Measurements from ENCODE around the gene RPRD1A.
A peak's percentile ranks its signal among the peaks of the same experiment; 100 is the strongest.
"Not testable (repeated sequence)": the region's sequence is repeated elsewhere in the genome, so short reads cannot be mapped to it uniquely, and the experiment has no call there.

Gene RPRD1A, protein sequence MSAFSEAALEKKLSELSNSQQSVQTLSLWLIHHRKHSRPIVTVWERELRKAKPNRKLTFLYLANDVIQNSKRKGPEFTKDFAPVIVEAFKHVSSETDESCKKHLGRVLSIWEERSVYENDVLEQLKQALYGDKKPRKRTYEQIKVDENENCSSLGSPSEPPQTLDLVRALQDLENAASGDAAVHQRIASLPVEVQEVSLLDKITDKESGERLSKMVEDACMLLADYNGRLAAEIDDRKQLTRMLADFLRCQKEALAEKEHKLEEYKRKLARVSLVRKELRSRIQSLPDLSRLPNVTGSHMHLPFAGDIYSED

DNA sequence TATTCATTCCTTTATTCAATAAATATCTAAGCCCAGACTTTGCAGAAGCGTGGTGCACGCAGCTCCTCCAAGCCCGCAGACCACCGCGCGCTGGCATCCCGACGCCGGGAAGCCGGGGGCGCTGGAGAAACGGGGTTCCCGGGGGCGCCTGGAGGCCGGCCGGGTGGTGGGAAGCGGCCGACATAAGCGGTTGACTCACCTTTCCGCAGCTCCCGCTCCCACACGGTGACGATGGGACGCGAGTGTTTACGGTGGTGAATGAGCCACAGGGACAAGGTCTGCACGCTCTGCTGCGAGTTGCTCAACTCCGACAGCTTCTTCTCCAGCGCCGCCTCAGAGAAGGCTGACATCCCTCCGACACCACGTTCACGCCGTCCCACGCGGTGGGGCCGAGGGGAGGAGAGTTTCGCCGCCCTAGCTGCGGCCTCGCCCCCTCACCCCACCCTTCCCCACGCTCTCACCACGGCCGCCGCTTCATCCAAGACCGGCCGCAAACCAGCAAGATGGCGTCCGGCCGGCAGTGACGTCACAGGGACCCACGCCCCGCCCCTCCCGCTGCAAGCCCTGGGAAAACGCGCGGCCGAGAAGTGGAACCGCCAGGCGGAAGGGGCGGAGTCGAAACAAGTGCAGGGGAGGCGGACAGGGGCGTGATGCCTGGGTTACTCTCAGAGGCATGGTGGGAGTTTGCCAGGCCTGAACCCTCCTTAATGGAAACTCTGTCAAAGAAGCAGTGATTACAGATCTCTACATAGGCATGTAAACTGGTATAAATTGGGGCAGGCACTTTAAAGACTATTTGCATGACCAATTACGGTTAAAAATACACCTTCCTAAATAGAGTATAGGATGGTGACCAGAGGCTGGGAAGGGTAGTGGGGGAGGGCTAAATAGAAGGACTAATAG is at the start of gene RPRD1A:
Gene RPRD1A (minus strand): TSS at position 505 of the 903 bp plus-strand sequence. CDS start 155 bp downstream, at position 350.
- TF ChIP-seq POLR2AphosphoS5 (IDR thresholded peaks at IDR 0.05; ENCODE audit: borderline replicate concordance, low read depth, low read length) (peak; percentile 93), EZH2 (IDR thresholded peaks at IDR 0.05) (no peak)
- peak; percentile 42 for DNase-seq (ENCODE audit: low read depth, low spot score)
- Histone ChIP-seq H3K4me3 (peak within 1 kb of the TSS; percentile 93), H3K9me3 (ENCODE audit: low read depth, low read length) (no peaks in the 10 kb centered on the region), H3K36me3 (ENCODE audit: insufficient read depth, low read length) (peaks cover 22% of the 10 kb centered on the region), H3K9ac (ENCODE audit: insufficient read length) (peak within 1 kb of the TSS; percentile 95), H3K27ac (peak within 1 kb of the TSS; percentile 52; the same call in 1 of the 2 replicates)

DNA sequence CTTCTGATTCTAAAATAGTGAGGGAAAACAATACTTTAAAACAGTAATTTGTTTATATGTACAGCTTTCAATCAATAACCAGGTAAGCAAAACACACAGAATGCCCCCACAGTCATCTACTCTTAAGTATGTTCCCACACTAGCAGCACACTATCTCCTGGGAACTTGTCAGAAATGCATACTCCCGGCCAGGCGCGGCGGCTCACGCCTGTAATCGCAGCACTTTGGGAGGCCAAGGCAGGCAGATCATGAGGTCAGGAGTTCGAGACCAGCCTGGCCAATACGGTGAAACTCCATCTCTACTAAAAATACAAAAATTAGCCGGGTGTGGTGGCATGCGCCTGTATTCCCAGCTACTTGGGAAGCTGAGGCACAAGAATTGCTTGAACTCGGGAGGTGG is 49.4 kb upstream of the RPRD1A start:
- not testable (repeated sequence) for H3K4me3 ChIP-seq; H3K9me3 ChIP-seq (ENCODE audit: low read depth, low read length); H3K27ac ChIP-seq

DNA sequence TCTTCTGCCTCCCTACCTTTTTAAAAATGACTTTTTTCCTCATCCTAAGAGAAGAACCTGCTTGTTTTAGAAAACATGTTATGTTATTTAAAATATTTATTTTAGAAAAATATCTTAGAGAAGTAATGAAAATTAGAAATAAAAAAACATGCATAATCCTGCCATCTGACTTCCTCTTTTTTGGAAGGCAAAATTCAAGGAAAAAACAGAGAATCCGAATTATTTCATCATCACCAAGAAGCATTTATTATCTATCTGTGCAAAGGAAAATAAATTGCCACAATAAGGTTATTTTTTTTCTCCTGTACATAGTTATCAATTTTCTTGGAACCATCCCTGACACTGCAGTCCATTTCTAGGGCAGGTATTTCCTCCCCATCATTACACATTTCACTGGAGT is 47.4 kb upstream of the RPRD1A start:
- TF ChIP-seq POLR2AphosphoS5 (IDR thresholded peaks at IDR 0.05; ENCODE audit: borderline replicate concordance, low read depth, low read length) = no peak
- TF ChIP-seq EZH2 (IDR thresholded peaks at IDR 0.05) = no peak
- TF ChIP-seq FOXP2 (optimal IDR thresholded peaks at IDR 0.05; ENCODE audit: control extremely low read depth, extremely low read length, insufficient read depth) = no peak
- Histone ChIP-seq H3K4me3 (no peak overlapping the region), H3K9ac (ENCODE audit: insufficient read length) (no peak overlapping the region), H3K36me3 (ENCODE audit: insufficient read depth, low read length) (peaks cover 49% of the 10 kb centered on the region), H3K27ac (no peak overlapping the region), H3K9me3 (ENCODE audit: low read depth, low read length) (no peaks in the 10 kb centered on the region)
- DNase-seq (ENCODE audit: low read depth, low spot score) = no peak

More for the DNA sequence above, 49.4 kb upstream of the RPRD1A start:
- peaks cover 48% of the 10 kb centered on the region for H3K36me3 ChIP-seq (ENCODE audit: insufficient read depth, low read length)
- H3K9ac ChIP-seq (ENCODE audit: insufficient read length); DNase-seq (ENCODE audit: low read depth, low spot score): not testable (repeated sequence)

DNA sequence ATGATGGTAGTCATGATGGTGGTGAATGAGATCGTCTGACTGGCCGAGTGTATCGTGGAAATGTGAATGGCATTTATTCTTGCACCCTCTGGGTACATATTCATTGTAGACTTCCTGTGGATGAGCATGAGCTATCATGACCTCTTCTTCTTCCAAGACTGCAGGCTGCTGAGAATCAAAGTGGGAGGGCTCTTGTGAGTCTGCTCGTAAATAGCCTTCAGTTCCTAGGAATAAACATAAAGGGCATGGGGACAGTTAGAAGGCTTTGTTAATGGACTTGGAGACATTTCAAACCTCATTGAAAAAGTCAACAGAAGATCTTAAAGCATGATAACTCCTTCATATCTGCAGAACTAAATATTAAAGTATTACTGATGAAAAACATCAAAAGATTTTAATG is 46.9 kb upstream of the RPRD1A start:
- H3K27ac ChIP-seq = no peak overlapping the region
- no peak for DNase-seq (ENCODE audit: low read depth, low spot score)
- no peak for TF ChIP-seq POLR2AphosphoS5 (IDR thresholded peaks at IDR 0.05; ENCODE audit: borderline replicate concordance, low read depth, low read length)
- no peak for TF ChIP-seq FOXP2 (optimal IDR thresholded peaks at IDR 0.05; ENCODE audit: control extremely low read depth, extremely low read length, insufficient read depth)
- no peak for TF ChIP-seq EZH2 (IDR thresholded peaks at IDR 0.05)
- peaks cover 49% of the 10 kb centered on the region for H3K36me3 ChIP-seq (ENCODE audit: insufficient read depth, low read length)
- H3K9me3 ChIP-seq (ENCODE audit: low read depth, low read length) = no peaks in the 10 kb centered on the region
- H3K4me3 ChIP-seq = no peak overlapping the region
- no peak overlapping the region for H3K9ac ChIP-seq (ENCODE audit: insufficient read length)

DNA sequence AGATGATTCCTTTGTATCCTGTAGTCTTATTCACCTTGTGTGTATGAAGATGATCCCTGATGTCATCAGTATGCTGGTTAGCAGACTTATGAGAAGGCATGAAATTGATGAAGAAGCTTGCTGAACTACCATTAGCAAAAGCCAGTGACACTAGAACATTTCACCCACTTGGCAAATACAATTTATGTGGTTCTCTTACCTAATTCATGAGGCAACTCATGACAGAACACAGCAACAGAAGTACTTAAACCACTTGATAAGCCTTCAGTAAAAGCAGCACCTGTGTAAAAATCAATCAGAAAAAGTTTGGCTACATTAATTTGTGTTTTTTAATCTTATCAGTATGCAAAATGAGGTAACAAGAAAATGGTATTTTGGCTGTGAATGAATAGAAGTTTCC is 44.9 kb upstream of the RPRD1A start:
- no peak overlapping the region for H3K9ac ChIP-seq (ENCODE audit: insufficient read length)
- peaks cover 52% of the 10 kb centered on the region for H3K36me3 ChIP-seq (ENCODE audit: insufficient read depth, low read length)
- no peak for DNase-seq (ENCODE audit: low read depth, low spot score)
- no peaks in the 10 kb centered on the region for H3K9me3 ChIP-seq (ENCODE audit: low read depth, low read length)
- H3K4me3 ChIP-seq = no peak overlapping the region
- H3K27ac ChIP-seq = no peak overlapping the region
- TF ChIP-seq FOXP2 (optimal IDR thresholded peaks at IDR 0.05; ENCODE audit: control extremely low read depth, extremely low read length, insufficient read depth) (no peak), EZH2 (IDR thresholded peaks at IDR 0.05) (no peak), POLR2AphosphoS5 (IDR thresholded peaks at IDR 0.05; ENCODE audit: borderline replicate concordance, low read depth, low read length) (no peak)

DNA sequence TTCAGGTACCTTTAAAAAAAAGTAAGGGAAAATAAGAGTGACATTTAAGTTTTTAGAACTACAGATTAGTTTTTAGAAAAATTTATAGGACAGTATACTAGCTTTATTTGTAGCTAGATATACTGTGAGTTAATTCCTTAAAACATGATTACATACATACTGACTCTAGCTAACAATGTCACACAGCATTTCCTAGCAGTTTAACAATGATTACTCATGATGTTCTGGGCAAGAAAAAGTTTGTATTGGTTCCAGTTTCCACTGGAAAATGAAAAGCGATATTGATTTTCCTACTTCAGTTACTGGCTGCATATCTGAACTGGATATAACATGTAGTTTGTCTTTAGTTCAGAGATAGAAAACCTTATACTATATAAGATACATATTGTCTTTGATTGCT is 42.4 kb upstream of the RPRD1A start:
- no peak for TF ChIP-seq FOXP2 (optimal IDR thresholded peaks at IDR 0.05; ENCODE audit: control extremely low read depth, extremely low read length, insufficient read depth)
- no peak for TF ChIP-seq EZH2 (IDR thresholded peaks at IDR 0.05)
- TF ChIP-seq POLR2AphosphoS5 (IDR thresholded peaks at IDR 0.05; ENCODE audit: borderline replicate concordance, low read depth, low read length) = no peak
- Histone ChIP-seq H3K36me3 (ENCODE audit: insufficient read depth, low read length) (peaks cover 41% of the 10 kb centered on the region), H3K4me3 (no peak overlapping the region), H3K9ac (ENCODE audit: insufficient read length) (no peak overlapping the region), H3K9me3 (ENCODE audit: low read depth, low read length) (no peaks in the 10 kb centered on the region), H3K27ac (no peak overlapping the region)
- no peak for DNase-seq (ENCODE audit: low read depth, low spot score)

DNA sequence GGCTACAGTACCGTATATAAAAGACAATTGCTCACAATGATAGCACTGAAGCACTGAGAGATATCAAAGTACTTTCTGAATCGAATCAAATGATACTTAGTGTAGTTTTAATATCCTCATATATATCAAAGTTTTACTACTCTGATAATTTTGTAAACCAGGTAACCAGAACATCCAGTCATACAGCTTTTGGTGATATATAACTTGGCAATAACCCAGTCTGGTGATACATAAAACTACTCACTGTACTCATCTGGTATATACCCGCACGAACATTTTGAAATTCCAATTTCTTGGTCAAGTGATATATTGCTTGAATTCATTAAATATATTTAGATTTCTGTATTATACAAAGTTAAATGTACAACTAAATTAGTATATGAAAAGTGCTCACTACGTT is 41.2 kb upstream of the RPRD1A start:
- H3K27ac ChIP-seq = no peak overlapping the region
- no peak overlapping the region for H3K9ac ChIP-seq (ENCODE audit: insufficient read length)
- peaks cover 31% of the 10 kb centered on the region for H3K36me3 ChIP-seq (ENCODE audit: insufficient read depth, low read length)
- H3K9me3 ChIP-seq (ENCODE audit: low read depth, low read length) = no peaks in the 10 kb centered on the region
- DNase-seq (ENCODE audit: low read depth, low spot score) = no peak
- TF ChIP-seq EZH2 (IDR thresholded peaks at IDR 0.05) (no peak), FOXP2 (optimal IDR thresholded peaks at IDR 0.05; ENCODE audit: control extremely low read depth, extremely low read length, insufficient read depth) (no peak), POLR2AphosphoS5 (IDR thresholded peaks at IDR 0.05; ENCODE audit: borderline replicate concordance, low read depth, low read length) (no peak)
- H3K4me3 ChIP-seq = no peak overlapping the region

DNA sequence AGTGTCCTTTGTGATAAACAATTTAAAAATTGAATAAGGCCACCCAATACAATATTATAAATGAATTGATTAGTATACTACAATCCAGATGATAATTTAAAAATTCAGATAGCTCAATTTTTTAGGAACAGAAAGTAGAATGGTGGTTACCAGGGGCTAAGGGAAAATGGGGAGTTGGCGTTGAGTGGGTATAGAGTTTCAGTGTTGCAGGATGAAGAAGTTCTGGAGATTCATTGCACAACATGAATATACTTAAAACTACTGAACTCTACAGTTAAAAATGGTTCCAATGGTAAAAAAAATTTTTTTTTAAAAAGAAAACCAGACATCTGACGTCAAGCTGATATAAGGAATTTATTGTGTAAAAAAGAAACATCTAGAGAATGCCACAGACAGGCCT is 40.8 kb upstream of the RPRD1A start:
- Histone ChIP-seq H3K9ac (ENCODE audit: insufficient read length) (no peak overlapping the region), H3K4me3 (no peak overlapping the region), H3K9me3 (ENCODE audit: low read depth, low read length) (no peaks in the 10 kb centered on the region), H3K27ac (no peak overlapping the region), H3K36me3 (ENCODE audit: insufficient read depth, low read length) (peaks cover 28% of the 10 kb centered on the region)
- DNase-seq (ENCODE audit: low read depth, low spot score) = no peak
- no peak for TF ChIP-seq FOXP2 (optimal IDR thresholded peaks at IDR 0.05; ENCODE audit: control extremely low read depth, extremely low read length, insufficient read depth)
- no peak for TF ChIP-seq POLR2AphosphoS5 (IDR thresholded peaks at IDR 0.05; ENCODE audit: borderline replicate concordance, low read depth, low read length)
- no peak for TF ChIP-seq EZH2 (IDR thresholded peaks at IDR 0.05)

Measured in SK-N-MC (cell line).